GM18505 (cell line): ENCODE measurements around the gene ZDHHC19.
"Not testable (repeated sequence)": the region's sequence is repeated elsewhere in the genome, so short reads cannot be mapped to it uniquely, and the experiment has no call there.

Source experiments
- ATAC-seq: cut with Tn5 transposase; IDR thresholded peaks from one replicate; pipeline ENCODE4 v1.9.1; 2021; ENCODE audit not compliant: unreplicated experiment
- POLR2A ChIP-seq: IDR thresholded peaks from 4 replicates; pipeline ENCODE4 v1.6.1; 2011; ENCODE audit warnings: borderline replicate concordance; ENCODE audit not compliant: insufficient read depth, insufficient read length; ENCODE audit errors: extremely low read depth

Gene ZDHHC19

DNA sequence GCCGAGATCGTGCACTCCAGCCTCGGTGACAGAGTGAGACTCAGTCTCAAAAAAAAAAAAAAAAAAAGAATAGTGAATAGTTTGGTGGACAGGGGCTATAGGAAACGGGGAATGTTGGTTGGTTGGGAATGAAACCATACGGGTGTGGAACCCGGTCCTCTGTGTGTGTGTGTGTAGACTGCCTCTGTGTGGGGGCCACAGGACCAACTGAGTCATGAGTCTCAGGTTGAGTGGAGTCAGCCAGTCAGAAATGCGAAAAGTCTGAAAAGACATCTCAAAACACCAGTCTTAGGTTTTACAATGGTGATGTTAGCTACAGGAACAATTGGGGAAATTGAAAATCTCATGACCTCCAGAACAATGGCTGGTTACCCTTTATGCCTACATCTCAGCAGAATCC lies 44.5 kb downstream of the ZDHHC19 start:
- no peak for ATAC-seq
- TF ChIP-seq POLR2A: no peak

GRCh38 chr3:196165850-196166249 lies 45.4 kb downstream of the ZDHHC19 start:
- no peak for ATAC-seq
- no peak for TF ChIP-seq POLR2A

DNA sequence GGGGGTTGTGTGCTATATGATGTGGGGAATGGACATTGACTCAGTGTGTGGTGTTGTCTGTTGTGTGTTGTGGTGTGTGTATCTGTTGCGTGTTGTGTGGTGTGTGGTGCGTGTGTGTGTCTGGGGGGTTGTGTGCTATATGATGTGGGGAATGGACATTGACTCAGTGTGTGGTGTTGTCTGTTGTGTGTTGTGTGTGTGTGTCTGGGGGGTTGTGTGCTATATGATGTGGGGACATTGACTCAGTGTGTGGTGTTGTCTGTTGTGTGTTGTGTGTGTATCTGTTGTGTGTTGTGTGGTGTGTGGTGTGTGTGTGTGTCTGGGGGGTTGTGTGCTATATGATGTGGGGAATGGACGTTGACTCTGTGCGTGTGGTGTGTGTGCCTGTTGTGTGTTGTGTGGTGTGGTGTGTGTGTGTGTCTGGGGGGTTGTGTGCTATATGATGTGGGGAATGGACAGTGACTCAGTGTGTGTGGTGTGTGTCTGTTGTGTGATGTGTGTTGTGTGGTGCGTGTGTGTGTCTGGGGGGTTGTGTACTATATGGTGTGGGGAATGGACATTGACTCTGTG lies 46.1 kb downstream of the ZDHHC19 start:
- ATAC-seq: not testable (repeated sequence)

DNA sequence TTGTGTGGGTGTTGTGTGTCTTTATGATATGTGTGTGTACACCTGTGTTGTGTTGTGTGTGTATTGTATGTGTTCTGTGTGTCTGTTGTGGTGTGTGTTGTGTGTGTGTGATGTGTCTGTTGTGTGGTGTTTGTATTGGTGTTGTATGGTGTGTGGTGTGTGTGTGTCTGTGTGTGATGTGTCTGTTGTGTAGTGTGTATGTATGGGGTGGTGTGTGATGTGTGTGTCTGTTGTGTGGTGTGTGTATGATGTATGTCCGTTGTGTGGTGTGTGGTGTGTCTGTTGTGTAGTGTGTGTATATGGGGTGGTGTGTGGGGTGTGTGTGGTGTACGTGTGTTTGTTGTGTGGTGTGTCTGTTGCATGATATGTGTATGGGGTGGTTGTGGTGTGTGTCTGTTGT lies 46.6 kb downstream of the ZDHHC19 start:
- no peak for TF ChIP-seq POLR2A
- no peak for ATAC-seq

GRCh38 chr3:196163666-196164493 lies 47.3 kb downstream of the ZDHHC19 start:
- no peak for ATAC-seq
- no peak for TF ChIP-seq POLR2A

GRCh38 chr3:196163212-196163611 lies 48.0 kb downstream of the ZDHHC19 start:
- no peak for TF ChIP-seq POLR2A
- ATAC-seq: no peak

DNA sequence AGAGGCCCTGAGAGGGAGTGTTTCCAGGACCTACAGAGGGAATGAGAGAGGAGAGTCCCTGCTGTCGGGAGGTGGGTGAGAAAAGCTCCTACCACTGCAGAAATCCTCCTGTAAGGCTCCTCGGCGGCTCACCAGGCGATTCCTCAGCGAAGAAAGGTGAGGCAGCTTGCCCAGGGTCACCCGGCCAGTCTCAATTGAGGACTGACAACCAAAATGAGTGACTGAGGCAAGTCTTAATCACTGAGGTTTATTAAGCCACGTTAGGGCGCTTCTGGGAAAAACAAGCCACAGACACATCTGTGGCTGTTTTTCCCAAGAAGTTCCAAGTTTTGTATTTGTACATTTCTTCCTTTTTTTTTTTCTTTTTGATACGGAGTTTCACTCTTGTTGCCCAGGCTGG lies 48.5 kb downstream of the ZDHHC19 start:
- ATAC-seq: no peak
- TF ChIP-seq POLR2A: no peak

DNA sequence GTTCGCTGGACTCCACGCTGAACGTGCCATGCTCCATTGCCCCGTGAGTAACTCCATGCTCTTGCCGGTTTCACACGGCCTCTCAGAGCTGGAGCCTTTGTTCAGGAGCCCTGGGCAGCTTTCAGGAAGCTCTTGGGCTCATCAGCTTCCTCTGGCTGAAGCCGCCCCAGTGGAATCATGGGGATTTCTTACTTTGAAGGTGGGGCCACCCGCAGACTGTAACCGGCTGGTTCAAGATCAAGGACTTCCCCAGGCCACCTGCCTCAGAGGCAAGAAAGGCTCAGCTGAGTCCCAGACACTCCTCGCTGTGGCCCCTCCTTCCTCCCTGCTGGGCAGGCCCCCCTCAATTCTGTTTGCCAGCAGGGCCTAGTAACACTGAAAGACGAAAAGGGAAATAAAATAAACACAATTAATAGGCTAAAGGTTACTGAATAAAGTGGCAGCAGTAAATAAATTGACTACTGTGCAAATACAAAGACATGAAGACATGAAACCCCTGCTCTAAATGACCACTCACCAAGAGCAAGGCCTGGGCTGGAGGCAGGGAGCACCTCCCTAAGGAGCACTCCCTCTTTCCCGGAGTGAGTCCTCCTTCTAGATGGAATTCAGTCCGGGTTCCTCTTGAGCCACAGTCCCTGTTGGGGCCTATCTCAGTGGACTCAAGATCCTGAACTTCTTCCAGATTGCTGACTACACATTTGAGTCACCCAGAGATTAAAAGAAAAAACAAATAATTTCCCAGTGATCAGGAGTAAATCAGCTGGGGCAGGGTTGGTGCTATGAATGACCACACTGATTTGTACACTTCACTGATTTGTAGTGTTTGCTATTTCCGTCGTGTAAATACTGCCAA lies 51.0 kb downstream of the ZDHHC19 start:
- TF ChIP-seq POLR2A: peak; percentile 45
- peak; percentile 84 for ATAC-seq

- no peak for TF ChIP-seq POLR2A
- ATAC-seq: no peak
Measured at GRCh38 chr3:196159526-196159925, 51.7 kb downstream of the ZDHHC19 start.

GRCh38 chr3:196156160-196156559 lies 55.0 kb downstream of the ZDHHC19 start:
- no peak for ATAC-seq
- TF ChIP-seq POLR2A: no peak

- no peak for TF ChIP-seq POLR2A
- no peak for ATAC-seq
Measured at GRCh38 chr3:196150481-196150880, 60.7 kb downstream of the ZDHHC19 start.

DNA sequence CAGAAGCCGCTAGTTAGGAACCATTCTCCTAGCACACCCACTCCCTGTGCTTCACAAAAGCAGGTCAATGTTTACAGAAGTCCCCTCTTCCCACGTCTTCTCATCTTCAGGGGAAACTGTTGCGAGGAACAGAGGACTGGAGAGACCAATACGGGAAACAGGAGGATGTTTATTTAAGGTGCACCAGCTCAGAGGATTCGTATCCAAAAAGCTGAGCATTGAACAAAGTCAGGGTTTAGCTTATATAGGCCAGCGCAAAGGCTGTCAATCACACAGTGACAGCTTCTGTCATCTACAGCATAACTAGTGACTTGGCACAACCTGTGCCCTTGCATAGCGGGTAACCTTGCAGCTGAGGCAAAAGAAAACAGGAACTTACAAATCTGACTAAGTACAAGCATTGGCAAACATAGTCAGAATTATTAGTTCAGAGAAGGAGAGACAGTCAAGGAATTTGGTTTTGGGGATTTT lies 61.3 kb downstream of the ZDHHC19 start:
- TF ChIP-seq POLR2A: no peak
- no peak for ATAC-seq

DNA sequence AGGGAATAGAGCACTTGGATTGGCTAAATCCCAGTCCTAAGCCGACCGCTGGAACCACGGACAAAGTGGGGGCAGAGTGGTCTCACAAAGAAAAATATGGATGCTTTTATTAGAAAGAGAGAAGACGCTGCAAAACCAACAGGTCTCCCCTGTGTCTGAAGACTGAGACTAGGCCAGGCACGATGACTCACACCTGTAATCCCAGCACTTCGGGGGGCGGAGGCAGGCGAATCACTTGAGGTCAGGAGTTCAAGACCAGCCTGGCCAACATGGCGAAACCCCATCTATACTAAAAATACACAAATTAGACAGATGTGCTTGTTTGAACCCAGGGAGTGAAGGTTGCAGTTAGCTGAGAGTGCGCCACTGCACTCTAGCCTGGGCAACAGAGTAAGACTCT lies 61.8 kb downstream of the ZDHHC19 start:
- TF ChIP-seq POLR2A: no peak
- no peak for ATAC-seq
